Activated CD4-positive, alpha-beta T cell treated with anti-CD3 and anti-CD28 coated beads, Interleukin-2, amount 10 ng/mL, durations not matched to agents 7 days and 5 days (primary cell): ENCODE data around the gene TNPO1. TPM values are rescaled to one million over a fixed set of nuclear protein-coding genes. Genes with fewer than 3 reads are reported as not detected.
"Not testable (repeated sequence)": the region's sequence is repeated elsewhere in the genome, so short reads cannot be mapped to it uniquely, and the experiment has no call there.

Experiments used
- CTCF ChIA-PET: fragments of 350-600 bp; sonication (Branson Sonifier 250); formaldehyde crosslinking; loops from one replicate; lab custom pipeline; 2021; ENCODE audit warnings: antibody characterized with exemption; lab: Charles Lee
- POLR2A ChIA-PET: fragments of 350-600 bp; sonication (Branson Sonifier 250); formaldehyde crosslinking; loops from one replicate; lab custom pipeline; 2021; ENCODE audit warnings: antibody characterized with exemption; lab: Charles Lee
- DNase-seq: peaks from one replicate; pipeline ENCODE4 v3.0.0-alpha.2; 2020
- H3K27ac Mint-ChIP-seq: one replicate; pipeline ENCODE4 v1.8.0; 2021; ENCODE audit warnings: mild to moderate bottlenecking, moderate library complexity, mixed read lengths
- H3K27me3 Mint-ChIP-seq: one replicate; pipeline ENCODE4 v1.8.0; 2021; ENCODE audit warnings: mixed read lengths
- H3K36me3 Mint-ChIP-seq: one replicate; pipeline ENCODE4 v1.8.0; 2021; ENCODE audit warnings: low read depth, mixed read lengths
- H3K4me1 Mint-ChIP-seq: one replicate; pipeline ENCODE4 v1.8.0; 2021; ENCODE audit warnings: mixed read lengths
- H3K4me3 Mint-ChIP-seq: one replicate; pipeline ENCODE4 v1.8.0; 2021; ENCODE audit warnings: mild to moderate bottlenecking, moderate library complexity, mixed read lengths
- H3K9me3 Mint-ChIP-seq: one replicate; pipeline ENCODE4 v1.8.0; 2021; ENCODE audit warnings: mixed read lengths
- total RNA-seq, 2 experiments: library from RNA; stranded (reverse); gene quantifications; one replicate each; pipeline ENCODE4 v1.2.3, GENCODE V29; 2021

Gene TNPO1
- total RNA-seq, 2 experiments from 2014 or later, result 74.0 to 95.3 TPM

GRCh38 chr5:72922422-72922821 lies 106.0 kb downstream of the TNPO1 start:
- no peak for DNase-seq
- Mint-ChIP-seq H3K9me3 (no peaks in the 10 kb centered on the region), H3K4me1 (no peaks in the 10 kb centered on the region), H3K4me3 (no peak overlapping the region), H3K27ac (no peak overlapping the region), H3K36me3 (no peaks in the 10 kb centered on the region), H3K27me3 (peaks cover 2% of the 10 kb centered on the region)
- ChIA-PET CTCF (no interaction called here), POLR2A (no interaction called here)

GRCh38 chr5:72925336-72926010 lies 109.0 kb downstream of the TNPO1 start:
- DNase-seq, result no peak

GRCh38 chr5:72932686-72933085 lies 116.2 kb downstream of the TNPO1 start:
- H3K36me3 Mint-ChIP-seq, POLR2A ChIA-PET, CTCF ChIA-PET, H3K9me3 Mint-ChIP-seq, H3K4me3 Mint-ChIP-seq, DNase-seq, H3K27ac Mint-ChIP-seq, H3K4me1 Mint-ChIP-seq: not testable (repeated sequence)
- H3K27me3 Mint-ChIP-seq, result peaks cover 12% of the 10 kb centered on the region

More at GRCh38 chr5:72925336-72926010, 109.0 kb downstream of the TNPO1 start:
- H3K27ac Mint-ChIP-seq, result no peak overlapping the region
- no peaks in the 10 kb centered on the region for H3K9me3 Mint-ChIP-seq
- H3K4me1 Mint-ChIP-seq, result no peaks in the 10 kb centered on the region
- CTCF ChIA-PET, result interaction anchor here (0.6 to 1.1 kb wide), 2 partner anchors 12 to 35 kb away, joined by 3 to 4 read pairs; no protein-coding TSS in a partner anchor
- POLR2A ChIA-PET, result no interaction called here
- peaks cover 2% of the 10 kb centered on the region for H3K27me3 Mint-ChIP-seq
- no peaks in the 10 kb centered on the region for H3K36me3 Mint-ChIP-seq
- no peak overlapping the region for H3K4me3 Mint-ChIP-seq

DNA sequence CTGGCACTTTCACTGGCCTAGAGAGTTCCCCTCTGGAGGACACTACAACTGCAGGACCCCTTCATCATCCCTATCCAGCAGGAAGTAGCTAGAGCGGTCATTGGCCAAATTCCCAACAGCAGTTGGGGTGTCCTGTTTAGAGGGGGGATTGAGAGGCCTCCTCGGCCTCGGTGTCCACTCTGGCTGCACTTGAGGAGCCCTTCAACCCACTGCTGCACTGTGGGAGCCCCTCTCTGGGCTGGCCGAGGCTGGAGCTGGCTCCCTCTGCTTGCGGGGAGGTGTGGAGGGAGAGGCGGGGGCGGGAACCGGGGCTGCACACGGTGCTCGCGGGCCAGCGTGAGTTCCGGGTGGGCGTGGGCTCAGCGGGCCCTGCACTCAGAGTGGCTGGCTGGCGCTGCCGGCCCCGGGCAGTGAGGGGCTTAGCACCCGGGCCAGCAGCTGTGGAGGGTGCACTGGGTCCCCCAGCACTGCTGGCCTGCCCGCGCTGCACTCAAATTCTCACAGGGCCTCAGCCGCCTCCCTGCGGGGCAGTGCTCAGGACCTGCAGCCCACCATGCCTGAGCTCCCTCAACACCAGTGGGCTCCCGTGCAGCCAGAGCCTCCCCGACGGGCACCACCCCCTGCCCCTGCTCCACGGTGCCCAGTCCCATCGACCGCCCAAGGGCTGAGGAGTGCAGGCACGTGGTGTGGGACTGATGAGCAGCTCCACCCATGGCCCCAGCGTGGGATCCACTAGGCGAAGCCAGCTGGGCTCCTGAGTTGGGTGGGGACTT lies 118.7 kb downstream of the TNPO1 start:
- POLR2A ChIA-PET, DNase-seq, H3K4me1 Mint-ChIP-seq, H3K36me3 Mint-ChIP-seq, H3K27ac Mint-ChIP-seq, H3K4me3 Mint-ChIP-seq, H3K9me3 Mint-ChIP-seq: not testable (repeated sequence)
- CTCF ChIA-PET, result interaction anchor here (0.6 kb wide), 1 partner anchor 55 kb away, joined by 3 read pairs; no protein-coding TSS in a partner anchor
- H3K27me3 Mint-ChIP-seq, result peaks cover 16% of the 10 kb centered on the region

GRCh38 chr5:72936893-72937292 lies 120.4 kb downstream of the TNPO1 start:
- Mint-ChIP-seq H3K36me3 (no peaks in the 10 kb centered on the region), H3K4me1 (no peaks in the 10 kb centered on the region), H3K27me3 (peaks cover 16% of the 10 kb centered on the region), H3K4me3 (no peak overlapping the region), H3K9me3 (no peaks in the 10 kb centered on the region), H3K27ac (no peak overlapping the region)
- DNase-seq, result no peak
- ChIA-PET CTCF (no interaction called here), POLR2A (no interaction called here)

GRCh38 chr5:72937517-72938061 lies 121.1 kb downstream of the TNPO1 start:
- Mint-ChIP-seq H3K27me3 (peaks cover 16% of the 10 kb centered on the region), H3K36me3 (no peaks in the 10 kb centered on the region), H3K4me3 (no peak overlapping the region), H3K4me1 (no peaks in the 10 kb centered on the region), H3K27ac (no peak overlapping the region), H3K9me3 (no peaks in the 10 kb centered on the region)
- ChIA-PET CTCF (no interaction called here), POLR2A (no interaction called here)
- DNase-seq, result no peak

DNA sequence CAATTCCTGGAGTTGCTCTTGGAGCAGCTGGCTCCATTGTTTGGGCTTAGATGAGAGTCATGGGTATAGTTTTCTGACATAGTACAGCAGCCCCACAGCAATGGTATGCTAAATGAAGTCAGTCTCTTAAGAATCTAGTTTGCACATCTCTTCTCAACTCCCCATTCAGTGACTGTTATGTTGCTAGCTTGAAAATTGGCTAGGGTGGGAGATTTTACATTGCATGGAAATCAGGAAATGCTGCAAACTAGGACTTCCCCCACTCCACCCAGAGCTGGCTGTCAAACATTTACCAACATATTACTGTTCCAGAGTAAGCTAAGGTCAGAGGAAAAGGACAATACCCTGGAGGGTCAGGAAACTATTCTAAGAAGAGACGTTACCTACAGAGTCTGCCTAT lies 121.7 kb downstream of the TNPO1 start:
- POLR2A ChIA-PET, result no interaction called here
- no peaks in the 10 kb centered on the region for H3K9me3 Mint-ChIP-seq
- H3K4me3 Mint-ChIP-seq, result no peak overlapping the region
- H3K27me3 Mint-ChIP-seq, result peaks cover 15% of the 10 kb centered on the region
- DNase-seq, result no peak
- no peaks in the 10 kb centered on the region for H3K36me3 Mint-ChIP-seq
- no peak overlapping the region for H3K27ac Mint-ChIP-seq
- no peaks in the 10 kb centered on the region for H3K4me1 Mint-ChIP-seq
- CTCF ChIA-PET, result no interaction called here

DNA sequence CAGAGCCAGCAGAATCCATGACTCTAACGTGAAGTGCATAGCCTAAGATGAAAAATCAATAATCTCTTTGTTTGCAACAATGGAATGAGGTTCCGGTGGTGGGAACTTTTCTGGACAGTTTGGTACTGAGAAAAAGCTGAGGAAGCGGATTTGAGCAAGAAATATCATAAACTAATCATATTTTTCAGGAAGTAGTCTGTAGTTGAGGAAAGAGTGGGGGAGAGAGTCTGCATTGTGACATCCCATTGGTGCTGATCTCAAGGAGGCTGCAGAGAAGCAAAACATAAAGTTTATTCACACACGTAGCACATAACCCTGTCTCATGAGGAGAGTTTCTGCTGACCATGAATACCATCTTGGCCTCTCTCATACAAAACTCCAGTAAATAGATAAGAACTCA lies 123.6 kb downstream of the TNPO1 start:
- Mint-ChIP-seq H3K4me3 (no peak overlapping the region), H3K9me3 (no peaks in the 10 kb centered on the region), H3K27me3 (peaks cover 18% of the 10 kb centered on the region), H3K4me1 (no peaks in the 10 kb centered on the region), H3K36me3 (no peaks in the 10 kb centered on the region), H3K27ac (no peak overlapping the region)
- DNase-seq, result no peak
- CTCF ChIA-PET, result no interaction called here
- POLR2A ChIA-PET, result no interaction called here

- H3K27me3 Mint-ChIP-seq, result peaks cover 23% of the 10 kb centered on the region
- CTCF ChIA-PET, result no interaction called here
- H3K9me3 Mint-ChIP-seq, result no peaks in the 10 kb centered on the region
- H3K36me3 Mint-ChIP-seq, result no peaks in the 10 kb centered on the region
- no peak overlapping the region for H3K4me3 Mint-ChIP-seq
- H3K27ac Mint-ChIP-seq, result no peak overlapping the region
- no peaks in the 10 kb centered on the region for H3K4me1 Mint-ChIP-seq
- DNase-seq, result no peak
- POLR2A ChIA-PET, result no interaction called here
Observed at GRCh38 chr5:72943307-72943706, 126.8 kb downstream of the TNPO1 start.

- no peaks in the 10 kb centered on the region for H3K36me3 Mint-ChIP-seq
- no peak overlapping the region for H3K4me3 Mint-ChIP-seq
- DNase-seq, result no peak
- peaks cover 31% of the 10 kb centered on the region for H3K27me3 Mint-ChIP-seq
- ChIA-PET CTCF (no interaction called here), POLR2A (no interaction called here)
- no peaks in the 10 kb centered on the region for H3K4me1 Mint-ChIP-seq
- no peak overlapping the region for H3K27ac Mint-ChIP-seq
- no peaks in the 10 kb centered on the region for H3K9me3 Mint-ChIP-seq
Observed at GRCh38 chr5:72947498-72947897, 131.0 kb downstream of the TNPO1 start.

DNA sequence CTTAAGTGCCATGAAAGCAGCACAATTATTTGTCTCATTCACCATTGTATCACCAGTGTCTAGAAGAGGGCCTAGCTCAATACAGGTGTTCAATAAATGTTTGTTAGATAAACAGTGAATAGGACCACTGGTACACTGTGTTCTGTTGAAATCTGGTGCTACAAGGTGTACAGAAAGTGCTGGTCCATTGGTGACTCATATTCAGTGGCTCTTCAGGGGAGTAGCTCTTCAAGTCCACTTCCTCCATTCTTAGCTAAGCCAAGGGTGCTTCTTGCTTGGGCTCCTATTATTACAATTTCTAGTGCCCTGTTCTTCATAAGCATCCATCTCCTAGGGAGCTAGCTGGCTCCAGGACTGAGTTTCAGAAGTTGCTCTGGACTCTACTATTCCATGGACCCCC lies 133.0 kb downstream of the TNPO1 start:
- H3K36me3 Mint-ChIP-seq, result no peaks in the 10 kb centered on the region
- ChIA-PET POLR2A (no interaction called here), CTCF (no interaction called here)
- no peak for DNase-seq
- no peak overlapping the region for H3K27ac Mint-ChIP-seq
- H3K9me3 Mint-ChIP-seq, result no peaks in the 10 kb centered on the region
- H3K4me3 Mint-ChIP-seq, result no peak overlapping the region
- H3K4me1 Mint-ChIP-seq, result no peaks in the 10 kb centered on the region
- H3K27me3 Mint-ChIP-seq, result peaks cover 37% of the 10 kb centered on the region

GRCh38 chr5:72951671-72952468 lies 135.4 kb downstream of the TNPO1 start:
- H3K27me3 Mint-ChIP-seq, result peaks cover 46% of the 10 kb centered on the region
- no peak overlapping the region for H3K4me3 Mint-ChIP-seq
- CTCF ChIA-PET, result interaction anchor here (0.5 kb wide), 1 partner anchor 11 kb away, joined by 3 read pairs; no protein-coding TSS in a partner anchor
- H3K27ac Mint-ChIP-seq, result no peak overlapping the region
- DNase-seq, result no peak
- H3K36me3 Mint-ChIP-seq, result peaks cover 4% of the 10 kb centered on the region
- no peaks in the 10 kb centered on the region for H3K9me3 Mint-ChIP-seq
- H3K4me1 Mint-ChIP-seq, result peaks cover 16% of the 10 kb centered on the region
- POLR2A ChIA-PET, result no interaction called here
